ENCODE measurements around the gene SLC16A1. TPM values are rescaled to one million over a fixed set of nuclear protein-coding genes. Genes with fewer than 3 reads are reported as not detected.

Gene SLC16A1
- total RNA-seq (10 to 100 TPM; 10.1 to 43.6 (median 19.1) TPM), polyA plus RNA-seq (1 to 10 TPM; 8.7 to 9.4 TPM), total RNA-seq (36.3 reads per million, percentile 64 among the genes with 10 or more reads in this experiment)

DNA sequence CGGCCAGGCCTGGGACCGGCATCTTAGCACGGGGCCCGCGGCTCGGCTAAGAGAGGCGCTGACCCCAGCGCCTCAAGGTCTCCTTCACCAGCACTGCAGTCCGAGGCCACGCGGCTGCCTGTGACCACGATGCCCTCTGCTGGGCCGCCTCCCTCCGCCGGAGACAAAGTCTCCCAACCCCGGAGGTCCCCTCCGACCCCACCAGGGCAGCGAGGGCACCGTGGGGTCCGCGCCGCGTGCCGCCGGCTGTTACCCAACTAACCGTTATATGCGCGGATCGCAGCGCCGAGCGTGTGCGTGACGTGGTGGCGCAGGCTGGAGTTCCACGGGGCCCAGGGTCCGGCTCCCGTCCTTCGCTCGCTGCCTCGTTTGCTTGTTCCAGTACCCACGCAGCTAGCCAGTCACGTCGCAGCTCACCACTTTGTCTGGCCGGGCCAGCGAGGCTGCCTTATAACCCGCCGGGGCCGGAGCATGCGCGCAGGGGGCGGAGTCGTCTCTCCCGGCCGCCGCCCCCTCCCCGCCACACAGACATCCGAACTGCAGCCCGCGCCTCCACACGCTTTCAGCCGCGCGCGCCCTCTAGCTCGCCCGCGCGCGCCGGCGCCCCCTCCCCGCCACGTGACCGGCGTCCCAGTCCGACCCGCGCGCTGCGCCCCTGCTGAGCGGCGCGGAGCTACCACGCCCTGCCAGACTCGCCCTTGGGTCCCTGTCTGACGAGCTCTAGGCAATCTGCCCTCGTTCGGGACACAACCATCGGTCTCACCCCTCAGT is at the start of gene SLC16A1:
Gene SLC16A1, minus strand, starts transcription at position 424 of the 771 bp plus-strand sequence. CDS start 26,888 bp downstream, outside the sequence.
- no peaks in the 10 kb centered on the region for H3K27me3 ChIP-seq (ENCODE audit: control insufficient read depth in 2 of 2, insufficient read depth in 2 of 2, low read length in 2 of 2)
- Mint-ChIP-seq H3K36me3 (peaks cover 0 to 22% (median 6%) of the 10 kb centered on the region in 5 donors), H3K9me3 (no peaks in the 10 kb centered on the region), H3K27ac (peak within 1 kb of the TSS; percentile 25 to 100 (median 88)), H3K4me1 (peaks cover 33 to 65% (median 57%) of the 10 kb centered on the region in 7 donors), H3K27me3 (no peaks in the 10 kb centered on the region), H3K4me3 (peak within 1 kb of the TSS; percentile 71 to 100 (median 97))
- peak within 1 kb of the TSS; percentile 97 for H3K4me3 ChIP-seq (ENCODE audit: low read length)
- ChIA-PET POLR2A (interaction anchor here (0.6 to 1.0 kb wide), 4 partner anchors 11 to 1754 kb away, joined by 3 to 5 read pairs (median 4); partner anchors contain the start of gene LRIG2), CTCF (interaction anchor here (0.6 to 1.2 kb wide), 3 partner anchors 19 to 1625 kb away, joined by 3 to 4 read pairs (median 4); partner anchors contain the start of gene LRIG2)
- peaks cover 16 to 17% of the 10 kb centered on the region in 2 donors for H3K4me1 ChIP-seq (ENCODE audit: control insufficient read depth in 2 of 2, insufficient read depth in 2 of 2, low read length in 2 of 2)
- intact Hi-C loops (cut with micrococcal nuclease), result loop anchor here (1.0 to 10.0 kb wide), 19 partner anchors 51 to 1826 kb away; partner anchors contain the start of genes CSDE1 (in 2 of the 2), CTTNBP2NL (in 2 of the 2), LRIG2 (in 2 of the 2) and MAGI3 (in 2 of the 2)
- ATAC-seq (peak; percentile 90), DNase-seq (peak; percentile 80 to 94 (median 87))
- H3K27ac ChIP-seq (ENCODE audit: low read depth, low read length), result peak within 1 kb of the TSS; percentile 81
- H3K36me3 ChIP-seq (ENCODE audit: control insufficient read depth in 2 of 3, insufficient read depth in 3 of 3, low read length in 3 of 3), result peaks cover 0 to 5% (median 0%) of the 10 kb centered on the region in 3 experiments
- no peaks in the 10 kb centered on the region for H3K9me3 ChIP-seq (ENCODE audit: control insufficient read depth in 2 of 3, low read length in 3 of 3)

DNA sequence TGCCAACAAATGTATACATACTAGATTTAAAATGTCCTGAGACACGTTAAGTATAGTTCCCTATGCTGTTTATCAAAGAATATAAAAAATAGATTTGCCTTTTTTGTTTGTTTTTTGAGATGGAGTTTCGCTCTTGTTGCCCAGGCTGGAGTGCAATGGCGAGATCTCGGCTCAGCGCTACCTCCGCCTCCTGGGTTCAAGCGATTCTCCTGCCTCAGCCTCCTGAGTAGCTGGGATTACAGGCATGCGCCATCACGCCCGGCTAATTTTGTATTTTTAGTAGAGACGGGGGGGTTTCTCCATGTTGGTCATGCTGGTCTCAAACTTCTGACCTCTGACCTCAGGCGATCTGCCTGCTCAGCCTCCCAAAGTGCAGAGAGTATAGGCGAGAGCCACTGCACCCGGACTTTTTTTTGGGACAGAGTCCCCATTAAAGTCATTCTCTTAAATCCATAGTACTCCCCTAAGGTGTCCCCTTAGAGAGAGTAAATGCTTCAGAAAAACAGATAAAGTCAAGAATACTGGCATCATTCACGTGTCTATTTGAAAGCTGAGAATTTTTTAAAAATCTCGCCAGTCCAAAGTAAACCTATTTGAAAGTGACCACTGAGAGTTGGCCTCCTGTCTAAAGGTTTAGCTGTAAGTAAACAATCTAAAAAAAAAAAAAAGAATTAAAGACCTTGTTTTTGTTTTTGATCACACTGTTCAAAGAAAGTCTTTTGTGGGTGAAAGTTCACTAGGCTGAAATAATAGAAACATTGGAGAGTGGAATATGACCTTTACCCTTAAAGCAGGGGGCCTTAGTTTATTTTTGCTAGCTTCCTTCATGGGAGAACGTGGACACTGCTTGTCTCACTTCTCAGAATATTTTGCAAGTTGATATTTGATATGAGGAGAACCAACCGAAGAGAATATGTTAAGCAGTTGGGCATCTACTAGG is 48.0 kb upstream of the SLC16A1 start:
- Histone ChIP-seq H3K9me3 (ENCODE audit: control insufficient read depth in 2 of 3, low read length in 3 of 3) (no peaks in the 10 kb centered on the region), H3K27ac (ENCODE audit: low read depth, low read length) (no peak overlapping the region), H3K27me3 (ENCODE audit: control insufficient read depth in 2 of 2, insufficient read depth in 2 of 2, low read length in 2 of 2) (no peaks in the 10 kb centered on the region), H3K4me3 (ENCODE audit: low read length) (no peak overlapping the region), H3K36me3 (ENCODE audit: control insufficient read depth in 2 of 3, insufficient read depth in 3 of 3, low read length in 3 of 3) (no peaks in the 10 kb centered on the region), H3K4me1 (ENCODE audit: control insufficient read depth in 2 of 2, insufficient read depth in 2 of 2, low read length in 2 of 2) (no peaks in the 10 kb centered on the region)
- Mint-ChIP-seq H3K27ac (no peak overlapping the region), H3K9me3 (no peaks in the 10 kb centered on the region), H3K36me3 (peaks cover 0 to 44% (median 23%) of the 10 kb centered on the region in 5 donors), H3K4me1 (peaks cover 0 to 2% (median 0%) of the 10 kb centered on the region in 7 donors), H3K4me3 (no peak overlapping the region), H3K27me3 (no peaks in the 10 kb centered on the region)
- intact Hi-C loops (cut with micrococcal nuclease), result no loop called here
- DNase-seq (no peak), ATAC-seq (no peak)
- CTCF ChIA-PET, result no interaction called here
- POLR2A ChIA-PET, result no interaction called here

DNA sequence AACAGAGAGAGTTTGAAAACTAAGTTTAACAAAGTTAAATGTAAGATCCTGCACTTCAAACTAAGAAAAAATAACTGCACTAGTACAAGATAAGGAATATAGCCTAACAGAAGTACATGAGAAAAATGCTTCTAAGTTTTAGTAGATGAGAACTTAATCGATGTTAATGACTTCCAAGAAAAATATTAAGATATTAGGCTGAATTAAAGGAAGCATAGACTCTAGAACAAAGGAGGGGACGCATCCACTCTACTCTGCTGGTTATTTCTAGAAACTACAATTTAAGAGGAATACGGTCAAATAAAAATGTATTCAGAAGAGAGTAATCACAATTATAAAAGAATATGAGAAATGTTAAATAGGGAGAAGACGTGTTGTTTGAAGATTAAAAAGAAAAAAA is 46.3 kb upstream of the SLC16A1 start:
- H3K27me3 ChIP-seq (ENCODE audit: control insufficient read depth in 2 of 2, insufficient read depth in 2 of 2, low read length in 2 of 2), result no peaks in the 10 kb centered on the region
- Mint-ChIP-seq H3K27me3 (no peaks in the 10 kb centered on the region), H3K36me3 (peaks cover 0 to 48% (median 18%) of the 10 kb centered on the region in 5 donors), H3K27ac (no peak overlapping the region), H3K4me3 (no peak overlapping the region), H3K4me1 (peaks cover 0 to 2% (median 0%) of the 10 kb centered on the region in 7 donors), H3K9me3 (no peaks in the 10 kb centered on the region)
- ChIA-PET POLR2A (no interaction called here), CTCF (no interaction called here)
- peaks cover 0 to 7% (median 0%) of the 10 kb centered on the region in 3 experiments for H3K36me3 ChIP-seq (ENCODE audit: control insufficient read depth in 2 of 3, insufficient read depth in 3 of 3, low read length in 3 of 3)
- H3K27ac ChIP-seq (ENCODE audit: low read depth, low read length), result no peak overlapping the region
- no peaks in the 10 kb centered on the region for H3K9me3 ChIP-seq (ENCODE audit: control insufficient read depth in 2 of 3, low read length in 3 of 3)
- no peak for ATAC-seq
- intact Hi-C loops (cut with micrococcal nuclease), result no loop called here
- no peaks in the 10 kb centered on the region for H3K4me1 ChIP-seq (ENCODE audit: control insufficient read depth in 2 of 2, insufficient read depth in 2 of 2, low read length in 2 of 2)
- DNase-seq, result no peak
- no peak overlapping the region for H3K4me3 ChIP-seq (ENCODE audit: low read length)

- ChIA-PET CTCF (interaction anchor here (0.5 kb wide), 1 partner anchor 70 kb away, joined by 4 read pairs; no protein-coding TSS in a partner anchor), POLR2A (interaction anchor here (0.6 kb wide), 1 partner anchor 83 kb away, joined by 3 read pairs; no protein-coding TSS in a partner anchor)
- H3K27me3 ChIP-seq (ENCODE audit: control insufficient read depth in 2 of 2, insufficient read depth in 2 of 2, low read length in 2 of 2), result no peaks in the 10 kb centered on the region
- no peak overlapping the region for H3K4me3 ChIP-seq (ENCODE audit: low read length)
- Mint-ChIP-seq H3K4me3 (no peak overlapping the region), H3K27ac (peak overlapping the region in 1 of 9 donors; percentile 36), H3K9me3 (no peaks in the 10 kb centered on the region), H3K27me3 (no peaks in the 10 kb centered on the region), H3K36me3 (peaks cover 0 to 51% (median 30%) of the 10 kb centered on the region in 5 donors), H3K4me1 (peaks cover 0 to 4% (median 0%) of the 10 kb centered on the region in 7 donors)
- H3K9me3 ChIP-seq (ENCODE audit: control insufficient read depth in 2 of 3, low read length in 3 of 3), result no peaks in the 10 kb centered on the region
- H3K4me1 ChIP-seq (ENCODE audit: control insufficient read depth in 2 of 2, insufficient read depth in 2 of 2, low read length in 2 of 2), result no peaks in the 10 kb centered on the region
- ATAC-seq (no peak), DNase-seq (no peak)
- H3K27ac ChIP-seq (ENCODE audit: low read depth, low read length), result no peak overlapping the region
- intact Hi-C loops (cut with micrococcal nuclease), result no loop called here
- peaks cover 0 to 7% (median 0%) of the 10 kb centered on the region in 3 experiments for H3K36me3 ChIP-seq (ENCODE audit: control insufficient read depth in 2 of 3, insufficient read depth in 3 of 3, low read length in 3 of 3)
These were observed 42.7 kb upstream of the SLC16A1 start for GRCh38 chr1:112998592-112999235.

GRCh38 chr1:112997781-112998180 is 41.8 kb upstream of the SLC16A1 start:
- H3K27ac Mint-ChIP-seq, result peak overlapping the region in 1 of 9 donors; percentile 15
- H3K36me3 ChIP-seq (ENCODE audit: control insufficient read depth in 2 of 3, insufficient read depth in 3 of 3, low read length in 3 of 3), result peaks cover 0 to 7% (median 0%) of the 10 kb centered on the region in 3 experiments
- H3K4me1 ChIP-seq (ENCODE audit: control insufficient read depth in 2 of 2, insufficient read depth in 2 of 2, low read length in 2 of 2), result no peaks in the 10 kb centered on the region
- H3K9me3 ChIP-seq (ENCODE audit: control insufficient read depth in 2 of 3, low read length in 3 of 3), result no peaks in the 10 kb centered on the region
- H3K27me3 ChIP-seq (ENCODE audit: control insufficient read depth in 2 of 2, insufficient read depth in 2 of 2, low read length in 2 of 2), result no peaks in the 10 kb centered on the region
- no peak overlapping the region for H3K27ac ChIP-seq (ENCODE audit: low read depth, low read length)
- H3K4me3 ChIP-seq (ENCODE audit: low read length), result no peak overlapping the region
- DNase-seq (no peak), ATAC-seq (no peak)
- no peaks in the 10 kb centered on the region for H3K27me3 Mint-ChIP-seq
- peaks cover 0 to 4% (median 0%) of the 10 kb centered on the region in 7 donors for H3K4me1 Mint-ChIP-seq
- ChIA-PET POLR2A (interaction anchor here (0.6 kb wide), 1 partner anchor 84 kb away, joined by 3 read pairs; no protein-coding TSS in a partner anchor), CTCF (no interaction called here)
- peaks cover 0 to 47% (median 30%) of the 10 kb centered on the region in 5 donors for H3K36me3 Mint-ChIP-seq
- H3K9me3 Mint-ChIP-seq, result no peaks in the 10 kb centered on the region
- H3K4me3 Mint-ChIP-seq, result no peak overlapping the region
- intact Hi-C loops (cut with micrococcal nuclease), result no loop called here

GRCh38 chr1:112995890-112996289 is 39.9 kb upstream of the SLC16A1 start:
- Histone ChIP-seq H3K27ac (ENCODE audit: low read depth, low read length) (no peak overlapping the region), H3K4me1 (ENCODE audit: control insufficient read depth in 2 of 2, insufficient read depth in 2 of 2, low read length in 2 of 2) (no peaks in the 10 kb centered on the region), H3K36me3 (ENCODE audit: control insufficient read depth in 2 of 3, insufficient read depth in 3 of 3, low read length in 3 of 3) (peaks cover 0 to 7% (median 0%) of the 10 kb centered on the region in 3 experiments), H3K9me3 (ENCODE audit: control insufficient read depth in 2 of 3, low read length in 3 of 3) (no peaks in the 10 kb centered on the region), H3K4me3 (ENCODE audit: low read length) (no peak overlapping the region), H3K27me3 (ENCODE audit: control insufficient read depth in 2 of 2, insufficient read depth in 2 of 2, low read length in 2 of 2) (no peaks in the 10 kb centered on the region)
- DNase-seq (no peak), ATAC-seq (no peak)
- H3K4me1 Mint-ChIP-seq, result peaks cover 0 to 4% (median 0%) of the 10 kb centered on the region in 7 donors
- intact Hi-C loops (cut with micrococcal nuclease), result no loop called here
- H3K4me3 Mint-ChIP-seq, result no peak overlapping the region
- peaks cover 0 to 42% (median 25%) of the 10 kb centered on the region in 5 donors for H3K36me3 Mint-ChIP-seq
- ChIA-PET CTCF (no interaction called here), POLR2A (interaction anchor here (0.6 kb wide), 1 partner anchor 87 kb away, joined by 4 read pairs; no protein-coding TSS in a partner anchor)
- no peaks in the 10 kb centered on the region for H3K9me3 Mint-ChIP-seq
- H3K27me3 Mint-ChIP-seq, result no peaks in the 10 kb centered on the region
- H3K27ac Mint-ChIP-seq, result no peak overlapping the region

Measured in naive thymus-derived CD4-positive, alpha-beta T cell (primary cell).